ENCODE data around the gene NR2C1. TPM values are rescaled to one million over a fixed set of nuclear protein-coding genes. Genes with fewer than 3 reads are reported as not detected.

NR2C1 gene
- total and polyA plus RNA-seq, 3 donors from 2014 or later: 66.3 to 114 (median 102) TPM

DNA sequence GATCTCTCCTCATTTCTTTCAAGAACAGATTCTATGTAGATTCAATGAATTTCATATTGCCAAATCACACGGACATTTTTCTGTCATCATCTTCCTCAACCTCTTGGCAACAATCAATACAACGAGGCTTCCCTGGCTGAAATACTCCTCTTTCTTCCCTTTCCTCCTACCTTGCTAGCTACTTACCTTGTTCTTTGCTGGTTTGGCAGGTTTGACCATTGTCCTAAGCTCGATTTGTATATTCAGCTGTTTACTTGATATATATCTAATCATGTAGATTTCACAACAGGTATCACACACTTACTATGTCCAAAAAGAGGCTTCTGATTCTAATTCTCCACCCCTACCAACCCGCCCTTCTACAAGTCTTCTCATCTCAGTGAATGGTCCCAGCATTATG, 93.5 kb downstream of the NR2C1 start:
- intact Hi-C loops (cut with DNase I; ENCODE audit: low total_unique reads): no loop called here
- Histone ChIP-seq H3K4me3 (no peak overlapping the region), H3K4me1 (no peaks in the 10 kb centered on the region), H3K36me3 (ENCODE audit: low read depth, missing control alignments) (no peaks in the 10 kb centered on the region), H3K27me3 (no peaks in the 10 kb centered on the region), H3K27ac (no peak overlapping the region), H3K9me3 (no peaks in the 10 kb centered on the region)
- DNase-seq: no peak
- 91 to 96% methylated on average over 4 of the region's 4 CpGs for WGBS, 2 donors
- TF ChIP-seq CTCF (IDR thresholded peaks at IDR 0.05): no peak
- no peak for TF ChIP-seq POLR2A (IDR thresholded peaks at IDR 0.05)

DNA sequence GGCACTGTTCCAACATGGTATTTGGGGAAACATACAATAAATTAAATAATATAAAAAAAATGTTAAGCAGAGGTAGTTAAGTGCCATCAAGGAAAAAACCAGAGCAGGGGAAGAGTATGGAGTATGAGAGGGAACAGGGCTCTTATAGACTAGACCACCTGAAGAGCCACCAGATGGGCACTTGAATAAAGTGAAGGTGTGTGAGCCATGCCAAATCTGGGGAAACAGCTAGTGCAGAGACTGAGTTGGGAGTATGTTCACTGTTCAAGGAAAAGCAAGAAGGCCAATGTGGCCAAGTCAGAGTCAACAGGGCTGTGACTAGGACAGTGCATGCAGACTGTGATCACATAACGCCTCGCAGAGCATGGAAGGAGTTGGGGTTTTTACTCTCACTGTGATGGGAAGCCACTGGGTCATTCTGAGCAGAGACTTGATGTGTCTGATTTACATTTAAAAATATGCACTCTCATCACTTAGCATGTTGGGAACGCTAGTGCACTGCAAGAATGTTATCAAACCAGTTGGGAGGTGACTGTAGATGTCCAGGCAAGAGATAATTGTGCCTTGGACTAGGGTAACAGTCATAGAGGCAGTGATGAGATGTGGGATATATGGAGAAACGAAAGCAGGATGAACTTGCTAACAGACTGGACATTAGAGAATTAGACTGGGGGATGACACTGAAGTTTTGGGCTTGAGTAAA, 95.5 kb downstream of the NR2C1 start:
- Histone ChIP-seq H3K9me3 (no peaks in the 10 kb centered on the region), H3K4me3 (no peak overlapping the region), H3K27ac (no peak overlapping the region), H3K4me1 (no peaks in the 10 kb centered on the region), H3K27me3 (no peaks in the 10 kb centered on the region), H3K36me3 (ENCODE audit: low read depth, missing control alignments) (no peaks in the 10 kb centered on the region)
- 89 to 91% methylated on average over 4 of the region's 4 CpGs for WGBS, 2 donors
- no peak for TF ChIP-seq CTCF (IDR thresholded peaks at IDR 0.05)
- no peak for TF ChIP-seq POLR2A (IDR thresholded peaks at IDR 0.05)
- intact Hi-C loops (cut with DNase I; ENCODE audit: low total_unique reads): no loop called here
- no peak for DNase-seq

- TF ChIP-seq CTCF (IDR thresholded peaks at IDR 0.05): no peak
- TF ChIP-seq POLR2A (IDR thresholded peaks at IDR 0.05): no peak
- intact Hi-C loops (cut with DNase I; ENCODE audit: low total_unique reads): no loop called here
- no peak for DNase-seq
Measured at GRCh38 chr12:94973221-94973620, 100.2 kb downstream of the NR2C1 start.

DNA sequence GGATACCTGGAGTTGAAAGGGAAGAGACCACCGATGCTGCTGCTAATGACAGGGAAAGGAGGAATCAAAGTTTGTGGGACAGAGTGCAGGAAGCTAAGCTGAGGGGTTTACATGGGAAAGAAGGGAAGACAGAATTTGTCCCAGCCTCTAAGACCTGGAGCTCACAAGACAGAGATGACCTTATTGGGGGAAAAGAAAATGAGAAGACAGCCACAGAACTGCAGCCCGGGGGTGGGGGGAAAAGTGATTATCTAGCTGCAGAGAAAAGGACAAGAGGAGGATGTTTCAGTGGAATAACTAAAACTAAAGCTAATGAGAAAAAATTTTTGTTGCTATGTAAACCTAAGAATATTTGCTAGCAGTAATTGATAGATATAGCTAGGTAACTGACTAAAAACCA, 100.6 kb downstream of the NR2C1 start:
- TF ChIP-seq POLR2A (IDR thresholded peaks at IDR 0.05) (no peak), CTCF (IDR thresholded peaks at IDR 0.05) (no peak)
- H3K4me1 ChIP-seq: no peaks in the 10 kb centered on the region
- no peak overlapping the region for H3K4me3 ChIP-seq
- 85 to 91% methylated on average over 2 of the region's 2 CpGs for WGBS, 2 donors
- H3K36me3 ChIP-seq (ENCODE audit: low read depth, missing control alignments): no peaks in the 10 kb centered on the region
- no peaks in the 10 kb centered on the region for H3K27me3 ChIP-seq
- intact Hi-C loops (cut with DNase I; ENCODE audit: low total_unique reads): no loop called here
- H3K27ac ChIP-seq: no peak overlapping the region
- H3K9me3 ChIP-seq: no peaks in the 10 kb centered on the region
- no peak for DNase-seq

More at GRCh38 chr12:94973221-94973620, 100.2 kb downstream of the NR2C1 start:
- Histone ChIP-seq H3K27ac (no peak overlapping the region), H3K4me1 (no peaks in the 10 kb centered on the region), H3K27me3 (no peaks in the 10 kb centered on the region), H3K9me3 (no peaks in the 10 kb centered on the region), H3K4me3 (no peak overlapping the region), H3K36me3 (ENCODE audit: low read depth, missing control alignments) (no peaks in the 10 kb centered on the region)
- WGBS, 2 donors: 69% methylated on average over 5 of the region's 5 CpGs

DNA sequence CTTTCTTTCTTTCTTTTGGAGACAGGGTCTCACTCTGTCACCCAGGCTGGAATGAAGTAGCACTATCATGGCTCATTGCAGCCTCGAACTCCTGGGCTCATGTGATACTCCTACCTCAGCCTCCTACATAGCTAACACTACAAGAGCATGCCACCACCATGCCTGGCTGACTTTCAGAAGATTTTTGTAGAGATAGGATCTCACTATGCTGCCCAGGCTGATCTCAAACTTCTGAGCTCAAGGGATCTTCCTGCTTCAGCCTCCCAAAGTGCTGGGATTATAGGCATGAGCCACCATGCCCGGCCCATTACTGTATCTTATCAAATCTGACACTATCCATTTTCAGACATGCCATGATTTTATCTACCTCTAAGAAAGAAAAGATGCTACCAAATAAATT, 101.5 kb downstream of the NR2C1 start:
- Histone ChIP-seq H3K27me3 (no peaks in the 10 kb centered on the region), H3K27ac (no peak overlapping the region), H3K4me1 (no peaks in the 10 kb centered on the region), H3K36me3 (ENCODE audit: low read depth, missing control alignments) (no peaks in the 10 kb centered on the region), H3K4me3 (no peak overlapping the region), H3K9me3 (no peaks in the 10 kb centered on the region)
- WGBS, 2 donors: 88 to 98% methylated on average over 2 of the region's 2 CpGs
- no peak for DNase-seq
- TF ChIP-seq POLR2A (IDR thresholded peaks at IDR 0.05): no peak
- TF ChIP-seq CTCF (IDR thresholded peaks at IDR 0.05): no peak
- intact Hi-C loops (cut with DNase I; ENCODE audit: low total_unique reads): no loop called here

Data from testis (tissue), 3 donors.